Fibroblast of gingiva (primary cell): ENCODE measurements around the gene LRRC25.

Experiments used
- DNase-seq: peaks from one replicate; pipeline ENCODE4 v3.0.0-alpha.2; 2011; ENCODE audit warnings: low read depth

The LRRC25 gene

GRCh38 chr19:18424890-18425514, 27.6 kb upstream of the LRRC25 start:
- no peak for DNase-seq

- no peak for DNase-seq
These were observed 26.9 kb upstream of the LRRC25 start for GRCh38 chr19:18424122-18424889.

GRCh38 chr19:18423258-18424020, 26.0 kb upstream of the LRRC25 start:
- no peak for DNase-seq

GRCh38 chr19:18422530-18423191, 25.2 kb upstream of the LRRC25 start:
- DNase-seq = no peak

GRCh38 chr19:18421371-18421959, 24.0 kb upstream of the LRRC25 start:
- no peak for DNase-seq

GRCh38 chr19:18420930-18421329, 23.5 kb upstream of the LRRC25 start:
- DNase-seq = no peak

GRCh38 chr19:18419699-18420460, 22.5 kb upstream of the LRRC25 start:
- no peak for DNase-seq

GRCh38 chr19:18419195-18419698, 21.8 kb upstream of the LRRC25 start, which contains the start of gene SSBP4:
Gene SSBP4 (plus strand): TSS chr19:18419398. CDS start chr19:18419649, 251 bp downstream.
- peak; percentile 78 for DNase-seq

GRCh38 chr19:18418483-18419194, 21.2 kb upstream of the LRRC25 start:
- DNase-seq = peak; percentile 45

GRCh38 chr19:18418029-18418482, 20.6 kb upstream of the LRRC25 start:
- DNase-seq = no peak

GRCh38 chr19:18417250-18418028, 20.0 kb upstream of the LRRC25 start:
- peak; percentile 80 for DNase-seq

GRCh38 chr19:18416778-18417249, 19.4 kb upstream of the LRRC25 start:
- DNase-seq = peak; percentile 90

- DNase-seq = peak; percentile 87
These were observed 17.9 kb upstream of the LRRC25 start for GRCh38 chr19:18415178-18415867.

GRCh38 chr19:18414504-18415177, 17.2 kb upstream of the LRRC25 start:
- DNase-seq = no peak

GRCh38 chr19:18412610-18413239, 15.3 kb upstream of the LRRC25 start:
- DNase-seq = no peak

- no peak for DNase-seq
These were observed 10.6 kb upstream of the LRRC25 start for GRCh38 chr19:18408053-18408476.

- DNase-seq = no peak
These were observed 9.3 kb upstream of the LRRC25 start for GRCh38 chr19:18406749-18407148.
